ENCODE results near the gene FAM162A.
"Not testable (repeated sequence)": the region's sequence is repeated elsewhere in the genome, so short reads cannot be mapped to it uniquely, and the experiment has no call there.

The FAM162A gene

DNA sequence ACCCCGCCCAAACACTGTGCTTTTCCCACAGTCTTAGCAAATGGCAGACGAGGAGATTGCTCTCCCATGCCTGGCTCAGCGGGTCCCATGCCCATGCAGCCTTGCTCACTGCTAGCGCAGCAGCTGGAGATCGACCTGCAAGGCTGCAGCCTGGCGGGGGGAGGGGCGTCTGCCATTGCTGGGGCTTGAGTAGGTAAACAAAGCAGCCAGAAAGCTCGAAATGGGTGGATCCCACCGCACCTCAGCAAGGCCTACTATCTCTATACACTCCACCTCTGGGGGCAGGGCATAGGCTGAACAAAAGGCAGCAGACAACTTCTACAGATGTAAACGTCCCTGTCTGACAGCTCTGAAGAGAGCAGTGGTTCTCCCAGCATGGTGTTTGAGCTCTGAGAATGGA lies 59.1 kb downstream of the FAM162A start:
- H3K36me3 ChIP-seq (ENCODE audit: control insufficient read depth, insufficient read depth, low read length) = no peaks in the 10 kb centered on the region
- no peak overlapping the region for H3K9ac ChIP-seq (ENCODE audit: low read length)
- H3K27me3 ChIP-seq (ENCODE audit: control insufficient read depth, insufficient read depth, low read length) = no peaks in the 10 kb centered on the region
- no peak overlapping the region for H3K4me3 ChIP-seq (ENCODE audit: low read length)
- H3K9me3 ChIP-seq (ENCODE audit: control insufficient read depth, low read length) = no peaks in the 10 kb centered on the region
- H3K4me1 ChIP-seq (ENCODE audit: control insufficient read depth, insufficient read depth, low read length) = no peaks in the 10 kb centered on the region

- H3K9me3 ChIP-seq (ENCODE audit: control insufficient read depth, low read length); H3K4me1 ChIP-seq (ENCODE audit: control insufficient read depth, insufficient read depth, low read length); H3K36me3 ChIP-seq (ENCODE audit: control insufficient read depth, insufficient read depth, low read length); H3K4me3 ChIP-seq (ENCODE audit: low read length); H3K9ac ChIP-seq (ENCODE audit: low read length); H3K27me3 ChIP-seq (ENCODE audit: control insufficient read depth, insufficient read depth, low read length): not testable (repeated sequence)
These were observed 59.9 kb downstream of the FAM162A start for GRCh38 chr3:122443762-122444490.

GRCh38 chr3:122444491-122444887 lies 60.5 kb downstream of the FAM162A start:
- not testable (repeated sequence) for H3K9ac ChIP-seq (ENCODE audit: low read length); H3K4me3 ChIP-seq (ENCODE audit: low read length); H3K9me3 ChIP-seq (ENCODE audit: control insufficient read depth, low read length); H3K27me3 ChIP-seq (ENCODE audit: control insufficient read depth, insufficient read depth, low read length); H3K4me1 ChIP-seq (ENCODE audit: control insufficient read depth, insufficient read depth, low read length); H3K36me3 ChIP-seq (ENCODE audit: control insufficient read depth, insufficient read depth, low read length)

GRCh38 chr3:122448218-122448617 lies 64.2 kb downstream of the FAM162A start:
- H3K4me1 ChIP-seq (ENCODE audit: control insufficient read depth, insufficient read depth, low read length); H3K27me3 ChIP-seq (ENCODE audit: control insufficient read depth, insufficient read depth, low read length); H3K9me3 ChIP-seq (ENCODE audit: control insufficient read depth, low read length); H3K36me3 ChIP-seq (ENCODE audit: control insufficient read depth, insufficient read depth, low read length); H3K4me3 ChIP-seq (ENCODE audit: low read length); H3K9ac ChIP-seq (ENCODE audit: low read length): not testable (repeated sequence)

DNA sequence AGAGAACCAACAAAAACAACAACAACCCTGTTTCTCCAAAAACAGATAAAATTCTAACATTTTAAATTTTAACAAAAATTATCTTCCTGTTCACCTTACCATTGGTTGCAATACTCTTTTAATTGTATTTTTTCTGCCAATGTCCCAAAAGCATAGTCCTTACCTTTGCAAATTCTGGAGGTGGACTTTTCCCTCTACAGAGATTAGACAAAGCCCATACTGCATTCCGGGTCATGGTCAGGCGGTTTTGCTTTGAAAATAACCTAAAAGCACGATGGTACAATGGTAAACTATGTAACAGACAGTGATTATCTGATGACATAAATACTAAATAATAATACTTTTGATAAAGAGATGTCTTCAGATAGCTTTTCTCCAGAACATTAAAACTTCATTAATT lies 67.4 kb downstream of the FAM162A start:
- Histone ChIP-seq H3K36me3 (ENCODE audit: control insufficient read depth, insufficient read depth, low read length) (no peaks in the 10 kb centered on the region), H3K4me1 (ENCODE audit: control insufficient read depth, insufficient read depth, low read length) (no peaks in the 10 kb centered on the region), H3K9ac (ENCODE audit: low read length) (no peak overlapping the region), H3K4me3 (ENCODE audit: low read length) (no peak overlapping the region), H3K9me3 (ENCODE audit: control insufficient read depth, low read length) (no peaks in the 10 kb centered on the region), H3K27me3 (ENCODE audit: control insufficient read depth, insufficient read depth, low read length) (no peaks in the 10 kb centered on the region)

DNA sequence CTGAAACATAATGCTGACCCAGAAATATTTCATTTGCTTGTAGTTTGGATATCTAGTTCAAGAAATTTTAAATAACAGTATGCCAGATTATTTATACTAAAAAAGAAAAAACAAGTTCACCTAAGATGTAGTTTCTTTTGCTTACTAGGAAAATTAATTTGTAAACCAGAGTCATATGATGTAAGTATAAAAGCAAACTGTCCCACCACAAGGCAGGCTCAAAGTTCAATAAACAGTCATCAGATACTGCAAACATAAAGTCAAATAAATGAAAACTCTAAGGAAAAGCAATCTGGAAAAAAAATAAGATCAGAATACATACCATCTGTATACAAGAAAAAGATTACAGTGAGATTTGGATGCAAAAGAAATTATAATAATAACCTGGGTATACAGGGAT lies 72.1 kb downstream of the FAM162A start:
- H3K9ac ChIP-seq (ENCODE audit: low read length) = no peak overlapping the region
- H3K27me3 ChIP-seq (ENCODE audit: control insufficient read depth, insufficient read depth, low read length) = no peaks in the 10 kb centered on the region
- H3K36me3 ChIP-seq (ENCODE audit: control insufficient read depth, insufficient read depth, low read length) = no peaks in the 10 kb centered on the region
- H3K4me1 ChIP-seq (ENCODE audit: control insufficient read depth, insufficient read depth, low read length) = no peaks in the 10 kb centered on the region
- H3K9me3 ChIP-seq (ENCODE audit: control insufficient read depth, low read length) = no peaks in the 10 kb centered on the region
- no peak overlapping the region for H3K4me3 ChIP-seq (ENCODE audit: low read length)

- Histone ChIP-seq H3K4me1 (ENCODE audit: control insufficient read depth, insufficient read depth, low read length) (no peaks in the 10 kb centered on the region), H3K4me3 (ENCODE audit: low read length) (no peak overlapping the region), H3K36me3 (ENCODE audit: control insufficient read depth, insufficient read depth, low read length) (no peaks in the 10 kb centered on the region)
These were observed 73.7 kb downstream of the FAM162A start for GRCh38 chr3:122457706-122458105.

GRCh38 chr3:122458992-122459391 lies 75.0 kb downstream of the FAM162A start:
- no peaks in the 10 kb centered on the region for H3K36me3 ChIP-seq (ENCODE audit: control insufficient read depth, insufficient read depth, low read length)
- H3K9ac ChIP-seq (ENCODE audit: low read length) = no peak overlapping the region

More at GRCh38 chr3:122457706-122458105, 73.7 kb downstream of the FAM162A start:
- Histone ChIP-seq H3K9ac (ENCODE audit: low read length) (no peak overlapping the region), H3K27me3 (ENCODE audit: control insufficient read depth, insufficient read depth, low read length) (no peaks in the 10 kb centered on the region), H3K9me3 (ENCODE audit: control insufficient read depth, low read length) (no peaks in the 10 kb centered on the region)

DNA sequence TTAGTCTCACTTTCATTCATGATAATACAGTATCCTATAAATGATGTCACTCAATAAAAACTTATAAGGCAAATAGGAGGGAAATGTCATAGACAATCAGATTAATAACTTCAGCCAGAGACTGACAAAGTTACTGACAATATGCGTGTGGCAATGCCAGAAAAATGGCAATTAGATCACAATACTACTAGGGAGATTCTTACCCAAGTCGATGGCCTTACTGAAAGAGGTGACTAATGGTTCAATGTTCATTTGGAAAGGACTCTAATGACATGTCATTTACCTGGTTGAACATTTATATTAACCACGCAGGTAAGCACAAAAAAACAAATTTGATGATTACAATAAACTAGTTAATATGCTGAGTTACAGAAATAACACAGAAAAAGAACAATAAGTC lies 77.8 kb downstream of the FAM162A start:
- Histone ChIP-seq H3K27me3 (ENCODE audit: control insufficient read depth, insufficient read depth, low read length) (no peaks in the 10 kb centered on the region), H3K4me1 (ENCODE audit: control insufficient read depth, insufficient read depth, low read length) (no peaks in the 10 kb centered on the region), H3K4me3 (ENCODE audit: low read length) (no peak overlapping the region), H3K36me3 (ENCODE audit: control insufficient read depth, insufficient read depth, low read length) (no peaks in the 10 kb centered on the region), H3K9me3 (ENCODE audit: control insufficient read depth, low read length) (no peaks in the 10 kb centered on the region), H3K9ac (ENCODE audit: low read length) (no peak overlapping the region)

More at GRCh38 chr3:122458992-122459391, 75.0 kb downstream of the FAM162A start:
- H3K9me3 ChIP-seq (ENCODE audit: control insufficient read depth, low read length) = no peaks in the 10 kb centered on the region
- H3K4me3 ChIP-seq (ENCODE audit: low read length) = no peak overlapping the region
- no peaks in the 10 kb centered on the region for H3K27me3 ChIP-seq (ENCODE audit: control insufficient read depth, insufficient read depth, low read length)
- H3K4me1 ChIP-seq (ENCODE audit: control insufficient read depth, insufficient read depth, low read length) = no peaks in the 10 kb centered on the region
